Gastrocnemius medialis (tissue), 4 donors: ENCODE data around the gene CBX8. TPM values are rescaled to one million over a fixed set of nuclear protein-coding genes. Genes with fewer than 3 reads are reported as not detected.
"Not testable (repeated sequence)": the region's sequence is repeated elsewhere in the genome, so short reads cannot be mapped to it uniquely, and the experiment has no call there.

Experiments used
- ATAC-seq, 2 donors: fragments of 150-250 bp; one replicate each; pipeline ENCODE4 v1.9.1; 2016
- DNase-seq, 2 donors: peaks; one replicate each; pipeline ENCODE4 v3.0.0-alpha.2; 2019
- H3K27ac ChIP-seq, 4 donors: fragments of 200-600 bp; sonication (generic); 1 replicate in 1 of 4; 2 replicates in 3 of 4; pipeline ENCODE4 v1.5.1; 2016 to 2018; ENCODE audit warnings: mild to moderate bottlenecking in 2 of 4, moderate library complexity in 1 of 4
- H3K27me3 ChIP-seq, 3 donors: fragments of 200-600 bp; sonication (generic) in 2 of 3; 1 replicate in 1 of 3; 2 replicates in 2 of 3; pipeline versions ENCODE4 v1.5.1 to v1.6.0; 2016 to 2019; ENCODE audit warnings: mild to moderate bottlenecking in 1 of 3, moderate library complexity in 1 of 3
- H3K36me3 ChIP-seq, 2 donors: fragments of 200-600 bp; sonication (generic) in 1 of 2; one replicate each; pipeline ENCODE4 v1.5.1; 2017 to 2018
- H3K4me1 ChIP-seq, 2 donors: fragments of 200-600 bp; sonication (generic) in 1 of 2; one replicate each; pipeline ENCODE4 v1.5.1; 2016 to 2017; ENCODE audit warnings: mild to moderate bottlenecking in 2 of 2
- H3K4me3 ChIP-seq, 4 donors: fragments of 200-600 bp; sonication (generic) in 3 of 4; 1 replicate in 1 of 4; 2 replicates in 3 of 4; pipeline ENCODE4 v1.5.1; 2016 to 2019; ENCODE audit warnings: mild to moderate bottlenecking in 2 of 4
- H3K9me3 ChIP-seq, 3 donors: fragments of 200-600 bp; sonication (generic) in 2 of 3; 1 replicate in 1 of 3; 2 replicates in 2 of 3; pipeline ENCODE4 v1.5.1; 2016 to 2019
- POLR2A ChIP-seq, 2 donors: fragments of 450-650 bp; IDR thresholded peaks; one replicate each; pipeline ENCODE4 v1.6.1; 2017; ENCODE audit warnings: antibody characterized with exemption in 2 of 2, mild to moderate bottlenecking in 2 of 2, moderate library complexity in 2 of 2
- in situ Hi-C, 4 donors: fragments of 200-750 bp; cut with MboI; loops; one replicate each; pipeline versions ENCODE4 v1.15.0 to v1.8.0; 2017; ENCODE audit warnings: low sequenced_read_pairs in 4 of 4
- intact Hi-C: fragments of 100-400 bp; cut with DNase I; formaldehyde crosslinking; loops from one replicate; pipeline ENCODE4 v1.15.1; 2023; ENCODE audit warnings: low total_unique reads
- total RNA-seq, 4 donors: library from RNA; depleted of rRNA; stranded (reverse); fragments of >200 nt; gene quantifications; one replicate each; pipeline versions ENCODE4 v1.1.0 to v1.2.3, GENCODE V29; 2016
- TF ChIP-seq, protein P1 (sequence below), 5 experiments: fragments of 450-650 bp in 3 of 5; fragments of 200-600 bp in 2 of 5; sonication (generic) in 2 of 5; IDR thresholded peaks in 4 of 5; conservative IDR thresholded peaks in 1 of 5; 1 replicate in 4 of 5; 2 replicates in 1 of 5; pipeline ENCODE4 v1.5.1; 2016 to 2019; ENCODE audit warnings: antibody characterized with exemption in 5 of 5, mild to moderate bottlenecking in 3 of 5, moderate library complexity in 3 of 5

The CBX8 gene
- total RNA-seq, 4 donors from 2014 or later, result 0.18 to 0.94 (median 0.49) TPM; not detected in 1

DNA sequence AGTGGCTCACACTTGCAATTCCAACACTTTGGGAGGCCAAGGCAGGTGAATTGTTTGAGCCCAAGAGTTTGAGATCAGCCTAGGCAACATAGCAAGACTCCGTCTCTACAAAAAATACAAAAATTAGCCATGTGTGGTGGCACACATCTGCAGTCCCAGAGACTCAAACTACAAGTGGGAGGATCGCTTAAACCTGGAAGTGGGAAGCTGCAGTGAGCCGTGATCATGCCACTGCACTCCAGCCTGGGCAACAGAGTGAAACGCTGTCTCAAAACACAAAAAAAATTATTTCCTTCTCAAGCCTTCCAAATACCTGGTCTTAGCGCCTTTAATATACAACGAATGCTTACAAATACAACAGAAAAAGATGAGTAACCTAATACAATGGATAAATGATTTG lies 38.6 kb downstream of the CBX8 start:
- H3K27me3 ChIP-seq, result peaks cover 17 to 26% (median 18%) of the 10 kb centered on the region in 3 donors

DNA sequence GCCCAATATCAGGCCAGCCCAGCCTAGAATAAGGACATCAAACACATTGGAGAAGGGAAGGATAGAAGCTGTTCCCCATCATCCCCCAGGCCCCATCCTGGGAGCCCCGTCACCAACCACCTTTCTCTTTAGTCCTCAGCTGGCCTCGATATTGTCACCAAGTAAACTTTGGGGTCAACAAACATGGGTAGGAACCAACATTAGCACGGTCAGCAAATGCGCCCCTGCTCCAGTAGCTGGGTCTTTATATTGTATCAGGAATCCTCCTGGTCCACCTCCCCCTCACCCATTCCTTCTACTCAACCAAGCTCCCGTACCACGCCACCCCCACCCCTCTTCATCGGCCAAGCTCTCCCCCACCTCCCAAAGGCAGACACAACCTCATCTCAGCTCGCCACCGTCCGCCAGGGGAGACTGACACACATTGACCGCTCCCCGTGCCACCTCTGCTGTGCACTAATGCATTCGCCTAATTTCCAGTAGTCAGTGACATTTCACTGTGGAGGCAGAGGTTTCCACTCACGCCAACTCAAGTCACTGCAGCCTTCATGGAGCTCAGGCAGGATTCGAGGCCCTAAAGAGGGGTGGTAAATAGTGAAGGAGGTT lies 39.6 kb downstream of the CBX8 start:
- H3K4me3 ChIP-seq, result no peak overlapping the region
- ATAC-seq, result no peak
- H3K36me3 ChIP-seq, result no peaks in the 10 kb centered on the region
- TF ChIP-seq, protein P1, sequence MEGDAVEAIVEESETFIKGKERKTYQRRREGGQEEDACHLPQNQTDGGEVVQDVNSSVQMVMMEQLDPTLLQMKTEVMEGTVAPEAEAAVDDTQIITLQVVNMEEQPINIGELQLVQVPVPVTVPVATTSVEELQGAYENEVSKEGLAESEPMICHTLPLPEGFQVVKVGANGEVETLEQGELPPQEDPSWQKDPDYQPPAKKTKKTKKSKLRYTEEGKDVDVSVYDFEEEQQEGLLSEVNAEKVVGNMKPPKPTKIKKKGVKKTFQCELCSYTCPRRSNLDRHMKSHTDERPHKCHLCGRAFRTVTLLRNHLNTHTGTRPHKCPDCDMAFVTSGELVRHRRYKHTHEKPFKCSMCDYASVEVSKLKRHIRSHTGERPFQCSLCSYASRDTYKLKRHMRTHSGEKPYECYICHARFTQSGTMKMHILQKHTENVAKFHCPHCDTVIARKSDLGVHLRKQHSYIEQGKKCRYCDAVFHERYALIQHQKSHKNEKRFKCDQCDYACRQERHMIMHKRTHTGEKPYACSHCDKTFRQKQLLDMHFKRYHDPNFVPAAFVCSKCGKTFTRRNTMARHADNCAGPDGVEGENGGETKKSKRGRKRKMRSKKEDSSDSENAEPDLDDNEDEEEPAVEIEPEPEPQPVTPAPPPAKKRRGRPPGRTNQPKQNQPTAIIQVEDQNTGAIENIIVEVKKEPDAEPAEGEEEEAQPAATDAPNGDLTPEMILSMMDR (IDR thresholded peaks at IDR 0.05 in 4 of 5, conservative IDR thresholded peaks at IDR 0.05 in 1 of 5), result no peak
- TF ChIP-seq POLR2A (IDR thresholded peaks at IDR 0.05), result no peak
- in situ Hi-C loops, result no loop called here
- no peak for DNase-seq
- no peaks in the 10 kb centered on the region for H3K9me3 ChIP-seq
- H3K27ac ChIP-seq, result no peak overlapping the region
- H3K4me1 ChIP-seq, result no peaks in the 10 kb centered on the region
- peaks cover 20 to 36% (median 24%) of the 10 kb centered on the region in 3 donors for H3K27me3 ChIP-seq
- intact Hi-C loops, result no loop called here

More for the DNA sequence above, 38.6 kb downstream of the CBX8 start:
- no peak overlapping the region for H3K27ac ChIP-seq
- ATAC-seq (no peak), DNase-seq (no peak)
- intact Hi-C loops, result no loop called here
- in situ Hi-C loops, result no loop called here
- no peak for TF ChIP-seq POLR2A (IDR thresholded peaks at IDR 0.05)
- TF ChIP-seq, protein P1 (IDR thresholded peaks at IDR 0.05 in 4 of 5, conservative IDR thresholded peaks at IDR 0.05 in 1 of 5), result no peak
- no peaks in the 10 kb centered on the region for H3K4me1 ChIP-seq
- H3K9me3 ChIP-seq, result no peaks in the 10 kb centered on the region
- no peaks in the 10 kb centered on the region for H3K36me3 ChIP-seq
- H3K4me3 ChIP-seq, result no peak overlapping the region

DNA sequence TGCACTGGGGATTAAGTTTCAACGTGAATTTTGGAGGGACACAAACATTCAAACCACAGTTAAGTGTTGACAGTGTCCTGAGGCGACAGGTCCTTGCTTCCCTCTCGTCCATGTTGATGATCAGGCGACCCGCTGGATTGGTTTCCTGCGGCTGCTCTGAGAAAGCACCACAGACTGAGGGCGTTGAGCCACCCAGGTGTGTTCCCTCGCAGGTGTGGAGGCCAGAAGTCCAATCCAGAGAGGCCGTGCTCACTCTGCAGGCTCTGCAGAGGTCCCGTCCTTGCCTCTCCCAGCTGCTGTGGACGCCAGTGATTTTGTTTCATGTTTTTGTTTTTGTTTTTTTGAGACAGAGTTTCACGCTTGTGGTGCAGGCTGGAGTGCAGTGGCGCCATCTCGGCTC lies 41.3 kb downstream of the CBX8 start:
- Histone ChIP-seq H3K27me3 (peaks cover 34 to 45% (median 38%) of the 10 kb centered on the region in 3 donors), H3K36me3 (no peaks in the 10 kb centered on the region), H3K4me1 (no peaks in the 10 kb centered on the region), H3K9me3 (no peaks in the 10 kb centered on the region), H3K27ac (no peak overlapping the region), H3K4me3 (no peak overlapping the region)
- DNase-seq (no peak), ATAC-seq (no peak)
- TF ChIP-seq POLR2A (IDR thresholded peaks at IDR 0.05), result no peak
- TF ChIP-seq, protein P1 (IDR thresholded peaks at IDR 0.05 in 4 of 5, conservative IDR thresholded peaks at IDR 0.05 in 1 of 5), result no peak
- intact Hi-C loops, result no loop called here
- in situ Hi-C loops, result no loop called here

DNA sequence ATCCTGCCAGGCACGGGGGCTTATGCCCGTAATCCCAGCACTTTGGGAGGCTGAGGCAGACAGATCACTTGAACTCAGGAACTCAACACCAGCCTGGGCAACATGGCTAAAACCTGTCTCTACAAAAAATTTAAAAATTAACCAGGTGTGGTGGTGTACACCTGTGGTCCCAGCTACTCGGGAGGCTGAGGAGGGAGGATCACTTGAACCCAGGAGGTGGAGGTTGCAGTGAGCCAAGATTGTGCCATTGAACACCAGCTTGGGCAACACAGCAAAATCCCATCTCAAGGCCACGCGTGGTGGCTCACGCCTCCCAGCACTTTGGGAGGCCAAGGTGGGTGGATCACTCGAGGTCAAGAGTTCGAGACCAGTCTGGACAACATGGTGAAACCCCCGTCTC lies 42.0 kb downstream of the CBX8 start:
- intact Hi-C loops, H3K4me1 ChIP-seq, H3K4me3 ChIP-seq, ATAC-seq, DNase-seq, H3K9me3 ChIP-seq, H3K36me3 ChIP-seq, H3K27ac ChIP-seq, in situ Hi-C loops: not testable (repeated sequence)
- peaks cover 38 to 50% (median 40%) of the 10 kb centered on the region in 3 donors for H3K27me3 ChIP-seq

DNA sequence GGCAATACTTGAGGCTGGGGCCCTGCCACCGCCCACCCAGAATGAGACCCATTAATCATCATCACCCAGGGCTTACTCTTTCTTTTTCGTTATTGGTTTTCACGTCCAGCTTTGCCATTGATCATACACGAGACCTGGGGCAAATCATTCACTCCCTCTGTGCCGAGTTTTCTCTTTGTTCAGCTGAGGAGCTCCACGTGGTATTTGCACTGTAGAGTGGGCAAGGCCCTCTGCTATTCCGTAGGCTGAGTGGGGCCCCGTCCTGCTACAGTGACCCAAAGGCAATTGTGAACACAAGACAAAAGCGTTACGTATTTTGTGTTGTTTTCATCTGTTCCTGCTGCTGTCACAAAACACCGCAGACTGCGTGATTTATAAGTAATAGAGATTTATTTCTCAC lies 42.5 kb downstream of the CBX8 start:
- Histone ChIP-seq H3K4me3 (no peak overlapping the region), H3K36me3 (no peaks in the 10 kb centered on the region), H3K27me3 (peaks cover 43 to 55% (median 46%) of the 10 kb centered on the region in 3 donors), H3K27ac (no peak overlapping the region), H3K9me3 (no peaks in the 10 kb centered on the region), H3K4me1 (no peaks in the 10 kb centered on the region)
- in situ Hi-C loops, result no loop called here
- intact Hi-C loops, result no loop called here
- DNase-seq (no peak), ATAC-seq (no peak)
- TF ChIP-seq POLR2A (IDR thresholded peaks at IDR 0.05), result no peak
- TF ChIP-seq, protein P1 (IDR thresholded peaks at IDR 0.05 in 4 of 5, conservative IDR thresholded peaks at IDR 0.05 in 1 of 5), result no peak
